Neural cell (in vitro differentiated cells): Measurements from ENCODE around the gene PRKD1. TPM values are rescaled to one million over a fixed set of nuclear protein-coding genes. Genes with fewer than 3 reads are reported as not detected.

Source experiments
- H2AFZ ChIP-seq: fragments of 200-600, 300-800 bp; sonication (generic), shearing (Covaris generic); 2 replicates; pipeline ENCODE4 v1.6.0; 2014; ENCODE audit warnings: low read depth, mild to moderate bottlenecking, antibody characterized with exemption, low read length, moderate library complexity
- H3F3A ChIP-seq: fragments of 200-600 bp; shearing (Covaris generic); 2 replicates; pipeline ENCODE4 v1.6.1; 2016; ENCODE audit warnings: mild to moderate bottlenecking, moderate library complexity, mixed read lengths, antibody characterized with exemption, low read length; ENCODE audit not compliant: insufficient read depth, poor library complexity, severe bottlenecking
- H3K27ac ChIP-seq: fragments of 200-600, 300-800 bp; sonication (generic), shearing (Covaris generic); 2 replicates; pipeline ENCODE4 v1.5.1; 2014; ENCODE audit warnings: mild to moderate bottlenecking, low read length, moderate library complexity
- H3K27me3 ChIP-seq: fragments of 300-800, 200-600 bp; sonication (generic), shearing (Covaris generic); 2 replicates; pipeline ENCODE4 v1.6.0; 2014; ENCODE audit warnings: mild to moderate bottlenecking, low read depth, low read length, moderate library complexity; ENCODE audit not compliant: insufficient read depth
- H3K36me3 ChIP-seq: fragments of 300-800, 200-600 bp; sonication (generic), shearing (Covaris generic); 2 replicates; pipeline ENCODE4 v1.5.1; 2014; ENCODE audit warnings: mild to moderate bottlenecking, antibody characterized with exemption, low read length, moderate library complexity; ENCODE audit not compliant: insufficient read depth
- H3K4me2 ChIP-seq: fragments of 300-800, 200-600 bp; sonication (generic), shearing (Covaris generic); 2 replicates; pipeline ENCODE4 v1.6.0; 2014; ENCODE audit warnings: mild to moderate bottlenecking, low read length
- H3K4me3 ChIP-seq: fragments of 300-800, 200-600 bp; sonication (generic), shearing (Covaris generic); 2 replicates; pipeline ENCODE4 v1.5.1; 2014; ENCODE audit warnings: mild to moderate bottlenecking, low read length, moderate library complexity
- H3K79me2 ChIP-seq: fragments of 200-600 bp; shearing (Covaris generic); replicated peaks from 2 replicates; pipeline ENCODE4 v1.6.0; 2014; ENCODE audit warnings: mild to moderate bottlenecking, low read length, moderate library complexity; ENCODE audit not compliant: insufficient read depth
- H3K9ac ChIP-seq: fragments of 300-800, 200-600 bp; sonication (generic), shearing (Covaris generic); 2 replicates; pipeline ENCODE4 v1.6.1; 2016; ENCODE audit warnings: mild to moderate bottlenecking, low read length, mixed read lengths
- H3K9me2 ChIP-seq: fragments of 200-600 bp; shearing (Covaris generic); 2 replicates; pipeline ENCODE4 v1.6.1; 2016; ENCODE audit warnings: mild to moderate bottlenecking, low read length, mixed read lengths; ENCODE audit not compliant: insufficient read depth
- H3K9me3 ChIP-seq: fragments of 200-600, 300-800 bp; sonication (generic), shearing (Covaris generic); 2 replicates; pipeline ENCODE4 v1.6.1; 2016; ENCODE audit warnings: mild to moderate bottlenecking, mixed run types, low read length, moderate library complexity, mixed read lengths
- H4K20me1 ChIP-seq: fragments of 200-600 bp; shearing (Covaris generic); 2 replicates; pipeline ENCODE4 v1.6.1; 2016; ENCODE audit warnings: mild to moderate bottlenecking, mixed run types; ENCODE audit not compliant: insufficient read depth
- EP300 ChIP-seq: fragments of 450-650 bp; conservative IDR thresholded peaks from 2 replicates; pipeline ENCODE4 v1.6.1; 2014; ENCODE audit warnings: antibody characterized with exemption, mild to moderate bottlenecking, moderate library complexity; ENCODE audit not compliant: poor library complexity, severe bottlenecking
- EZH2 ChIP-seq: fragments of 200-600, 300-800 bp; shearing (Covaris generic), sonication (generic); IDR thresholded peaks from 2 replicates; pipeline ENCODE4 v1.6.1; 2014; ENCODE audit warnings: antibody characterized with exemption, low read length, borderline replicate concordance, mild to moderate bottlenecking; ENCODE audit not compliant: insufficient read depth, poor library complexity, severe bottlenecking
- MXI1 ChIP-seq: fragments of 450-650 bp; conservative IDR thresholded peaks from 2 replicates; pipeline ENCODE4 v1.6.1; 2014; ENCODE audit warnings: antibody characterized with exemption, mild to moderate bottlenecking; ENCODE audit not compliant: poor library complexity, severe bottlenecking
- POLR2AphosphoS5 ChIP-seq: IDR thresholded peaks from 2 replicates; pipeline ENCODE4 v1.6.1; 2012
- RAD21 ChIP-seq: fragments of 450-650 bp; conservative IDR thresholded peaks from 2 replicates; pipeline ENCODE4 v1.6.1; 2014; ENCODE audit warnings: antibody characterized with exemption, mild to moderate bottlenecking, moderate library complexity
- SMC3 ChIP-seq: fragments of 450-650 bp; conservative IDR thresholded peaks from 2 replicates; pipeline ENCODE4 v1.6.1; 2014; ENCODE audit warnings: antibody characterized with exemption, mild to moderate bottlenecking, moderate library complexity; ENCODE audit not compliant: poor library complexity
- TAF1 ChIP-seq: IDR thresholded peaks from 2 replicates; pipeline ENCODE4 v1.6.1; 2012; ENCODE audit warnings: low read depth
- polyA plus RNA-seq: library from polyadenylated mRNA; depleted of rRNA; stranded (reverse); fragments of >200 nt; gene quantifications from 2 replicates; pipeline ENCODE4 v1.2.3, GENCODE V29; 2014
- TF ChIP-seq, protein P1 (sequence below): fragments of 450-650 bp; IDR thresholded peaks from 2 replicates; pipeline ENCODE4 v1.5.1; 2014; ENCODE audit warnings: antibody characterized with exemption, mild to moderate bottlenecking, moderate library complexity; ENCODE audit not compliant: poor library complexity, severe bottlenecking
- TF ChIP-seq, protein P2 (sequence below): IDR thresholded peaks from 2 replicates; pipeline ENCODE4 v1.6.1; 2012; ENCODE audit warnings: borderline replicate concordance

The PRKD1 gene
- polyA plus RNA-seq, 1 donor from 2014 or later, result 9.6 TPM

DNA sequence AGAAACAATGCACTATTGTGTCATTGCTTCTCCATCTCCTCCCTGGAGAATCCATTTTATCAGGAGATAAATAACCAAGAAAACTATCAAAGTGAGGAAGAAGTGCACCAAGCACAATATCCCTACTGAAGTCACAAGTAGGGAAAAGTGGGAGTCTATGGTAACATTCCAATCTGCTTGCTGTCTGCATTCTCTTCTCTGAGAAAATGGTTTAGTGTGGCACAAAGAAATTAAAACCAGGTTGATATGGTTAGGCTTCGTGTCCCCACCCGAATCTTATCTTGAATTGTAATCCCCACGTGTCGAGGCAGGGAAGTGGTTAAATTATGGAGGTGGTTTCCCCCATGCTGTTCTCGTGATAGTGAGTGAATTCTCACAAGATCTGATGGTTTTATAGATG is 209.7 kb downstream of the PRKD1 start:
- Histone ChIP-seq H3K9me2 (no peaks in the 10 kb centered on the region), H3K9ac (no peak overlapping the region), H3K27ac (no peak overlapping the region), H4K20me1 (no peaks in the 10 kb centered on the region), H3K4me2 (no peak overlapping the region), H3K9me3 (no peaks in the 10 kb centered on the region), H3K79me2 (no peaks in the 10 kb centered on the region), H3K4me3 (no peak overlapping the region), H3K27me3 (no peaks in the 10 kb centered on the region), H2AFZ (no peak overlapping the region), H3F3A (no peaks in the 10 kb centered on the region), H3K36me3 (no peaks in the 10 kb centered on the region)
- TF ChIP-seq EP300, result no peak
- no peak for TF ChIP-seq POLR2AphosphoS5
- TF ChIP-seq SMC3, result no peak
- TF ChIP-seq MXI1, result no peak
- TF ChIP-seq, protein P1, sequence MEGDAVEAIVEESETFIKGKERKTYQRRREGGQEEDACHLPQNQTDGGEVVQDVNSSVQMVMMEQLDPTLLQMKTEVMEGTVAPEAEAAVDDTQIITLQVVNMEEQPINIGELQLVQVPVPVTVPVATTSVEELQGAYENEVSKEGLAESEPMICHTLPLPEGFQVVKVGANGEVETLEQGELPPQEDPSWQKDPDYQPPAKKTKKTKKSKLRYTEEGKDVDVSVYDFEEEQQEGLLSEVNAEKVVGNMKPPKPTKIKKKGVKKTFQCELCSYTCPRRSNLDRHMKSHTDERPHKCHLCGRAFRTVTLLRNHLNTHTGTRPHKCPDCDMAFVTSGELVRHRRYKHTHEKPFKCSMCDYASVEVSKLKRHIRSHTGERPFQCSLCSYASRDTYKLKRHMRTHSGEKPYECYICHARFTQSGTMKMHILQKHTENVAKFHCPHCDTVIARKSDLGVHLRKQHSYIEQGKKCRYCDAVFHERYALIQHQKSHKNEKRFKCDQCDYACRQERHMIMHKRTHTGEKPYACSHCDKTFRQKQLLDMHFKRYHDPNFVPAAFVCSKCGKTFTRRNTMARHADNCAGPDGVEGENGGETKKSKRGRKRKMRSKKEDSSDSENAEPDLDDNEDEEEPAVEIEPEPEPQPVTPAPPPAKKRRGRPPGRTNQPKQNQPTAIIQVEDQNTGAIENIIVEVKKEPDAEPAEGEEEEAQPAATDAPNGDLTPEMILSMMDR, result no peak
- TF ChIP-seq, protein P2, sequence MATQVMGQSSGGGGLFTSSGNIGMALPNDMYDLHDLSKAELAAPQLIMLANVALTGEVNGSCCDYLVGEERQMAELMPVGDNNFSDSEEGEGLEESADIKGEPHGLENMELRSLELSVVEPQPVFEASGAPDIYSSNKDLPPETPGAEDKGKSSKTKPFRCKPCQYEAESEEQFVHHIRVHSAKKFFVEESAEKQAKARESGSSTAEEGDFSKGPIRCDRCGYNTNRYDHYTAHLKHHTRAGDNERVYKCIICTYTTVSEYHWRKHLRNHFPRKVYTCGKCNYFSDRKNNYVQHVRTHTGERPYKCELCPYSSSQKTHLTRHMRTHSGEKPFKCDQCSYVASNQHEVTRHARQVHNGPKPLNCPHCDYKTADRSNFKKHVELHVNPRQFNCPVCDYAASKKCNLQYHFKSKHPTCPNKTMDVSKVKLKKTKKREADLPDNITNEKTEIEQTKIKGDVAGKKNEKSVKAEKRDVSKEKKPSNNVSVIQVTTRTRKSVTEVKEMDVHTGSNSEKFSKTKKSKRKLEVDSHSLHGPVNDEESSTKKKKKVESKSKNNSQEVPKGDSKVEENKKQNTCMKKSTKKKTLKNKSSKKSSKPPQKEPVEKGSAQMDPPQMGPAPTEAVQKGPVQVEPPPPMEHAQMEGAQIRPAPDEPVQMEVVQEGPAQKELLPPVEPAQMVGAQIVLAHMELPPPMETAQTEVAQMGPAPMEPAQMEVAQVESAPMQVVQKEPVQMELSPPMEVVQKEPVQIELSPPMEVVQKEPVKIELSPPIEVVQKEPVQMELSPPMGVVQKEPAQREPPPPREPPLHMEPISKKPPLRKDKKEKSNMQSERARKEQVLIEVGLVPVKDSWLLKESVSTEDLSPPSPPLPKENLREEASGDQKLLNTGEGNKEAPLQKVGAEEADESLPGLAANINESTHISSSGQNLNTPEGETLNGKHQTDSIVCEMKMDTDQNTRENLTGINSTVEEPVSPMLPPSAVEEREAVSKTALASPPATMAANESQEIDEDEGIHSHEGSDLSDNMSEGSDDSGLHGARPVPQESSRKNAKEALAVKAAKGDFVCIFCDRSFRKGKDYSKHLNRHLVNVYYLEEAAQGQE, result no peak
- TF ChIP-seq EZH2, result no peak
- TF ChIP-seq TAF1, result no peak
- TF ChIP-seq RAD21, result no peak

DNA sequence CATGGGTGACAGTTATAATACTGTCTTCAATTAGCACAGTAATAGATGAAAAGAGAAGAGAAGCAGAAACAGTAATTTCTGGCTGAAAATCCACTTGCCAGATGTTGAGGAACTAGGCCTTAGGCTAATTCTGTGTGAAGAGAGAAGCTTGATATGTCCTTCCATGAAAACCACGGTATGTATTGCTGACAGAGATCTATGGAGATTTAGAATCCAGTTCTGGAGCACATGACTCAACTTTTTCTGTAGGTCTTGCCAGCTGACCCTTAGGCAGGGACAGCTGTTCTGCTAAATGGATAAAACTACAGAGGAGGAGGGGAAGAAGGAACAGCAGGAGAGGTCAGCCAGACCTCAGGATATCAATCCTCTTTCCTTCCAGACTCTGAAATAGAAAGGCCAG is 211.5 kb downstream of the PRKD1 start:
- Histone ChIP-seq H4K20me1 (no peaks in the 10 kb centered on the region), H3K79me2 (no peaks in the 10 kb centered on the region), H3F3A (no peaks in the 10 kb centered on the region), H3K4me3 (no peak overlapping the region), H3K9me2 (no peaks in the 10 kb centered on the region), H3K36me3 (no peaks in the 10 kb centered on the region), H3K9me3 (no peaks in the 10 kb centered on the region), H3K27ac (no peak overlapping the region), H3K27me3 (no peaks in the 10 kb centered on the region), H3K9ac (no peak overlapping the region), H3K4me2 (no peak overlapping the region), H2AFZ (no peak overlapping the region)
- TF ChIP-seq SMC3 (no peak), EP300 (no peak), TAF1 (no peak), POLR2AphosphoS5 (no peak), RAD21 (no peak), MXI1 (no peak), EZH2 (no peak)
- TF ChIP-seq, protein P2, result no peak
- TF ChIP-seq, protein P1, result no peak
